ENCODE results near the gene SLCO4A1.

DNA sequence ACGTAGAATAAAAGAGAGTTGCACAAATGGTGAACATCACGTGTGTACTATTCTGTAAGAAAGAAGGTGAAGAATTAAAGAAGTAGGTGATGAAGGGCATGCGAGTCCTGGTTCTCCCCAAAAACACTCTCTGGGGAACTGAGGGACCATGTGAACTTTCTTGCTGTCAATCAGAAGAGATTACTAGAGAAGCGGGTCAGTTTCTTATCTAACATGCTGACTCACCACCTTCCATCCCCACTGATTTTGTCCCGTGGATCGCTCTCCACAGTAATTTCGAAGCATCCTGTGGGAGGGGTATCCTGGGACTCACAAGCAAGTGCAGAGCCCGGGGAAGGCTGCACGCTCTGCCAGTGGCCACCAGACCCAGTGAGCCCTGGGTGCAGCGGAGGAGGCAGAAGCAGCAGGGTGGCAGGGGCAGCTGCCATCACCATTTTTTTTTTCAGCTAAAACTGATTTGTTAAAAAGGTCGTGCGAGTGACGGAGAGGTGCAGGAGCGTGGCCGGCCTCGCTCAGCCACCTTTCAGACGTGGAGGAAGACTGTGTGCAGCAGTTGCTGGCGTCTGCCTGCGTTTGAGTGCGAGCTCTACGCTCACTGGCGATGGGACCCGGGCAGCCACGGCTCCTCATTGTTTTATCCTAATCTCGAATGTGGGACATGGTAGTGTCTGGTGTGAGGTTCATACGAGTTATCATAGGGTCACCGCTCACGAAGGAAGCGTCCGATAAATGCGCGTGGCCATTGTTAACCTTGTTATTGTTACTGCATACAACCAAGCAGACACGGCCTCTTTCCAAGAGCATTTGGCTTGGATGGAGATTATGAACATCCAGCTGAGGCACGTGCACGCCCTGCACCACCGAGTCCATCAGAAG is 28.0 kb upstream of the SLCO4A1 start:
- TF ChIP-seq POLR2AphosphoS5 (IDR thresholded peaks at IDR 0.05; ENCODE audit: low read depth, low read length): no peak
- TF ChIP-seq, protein P1, sequence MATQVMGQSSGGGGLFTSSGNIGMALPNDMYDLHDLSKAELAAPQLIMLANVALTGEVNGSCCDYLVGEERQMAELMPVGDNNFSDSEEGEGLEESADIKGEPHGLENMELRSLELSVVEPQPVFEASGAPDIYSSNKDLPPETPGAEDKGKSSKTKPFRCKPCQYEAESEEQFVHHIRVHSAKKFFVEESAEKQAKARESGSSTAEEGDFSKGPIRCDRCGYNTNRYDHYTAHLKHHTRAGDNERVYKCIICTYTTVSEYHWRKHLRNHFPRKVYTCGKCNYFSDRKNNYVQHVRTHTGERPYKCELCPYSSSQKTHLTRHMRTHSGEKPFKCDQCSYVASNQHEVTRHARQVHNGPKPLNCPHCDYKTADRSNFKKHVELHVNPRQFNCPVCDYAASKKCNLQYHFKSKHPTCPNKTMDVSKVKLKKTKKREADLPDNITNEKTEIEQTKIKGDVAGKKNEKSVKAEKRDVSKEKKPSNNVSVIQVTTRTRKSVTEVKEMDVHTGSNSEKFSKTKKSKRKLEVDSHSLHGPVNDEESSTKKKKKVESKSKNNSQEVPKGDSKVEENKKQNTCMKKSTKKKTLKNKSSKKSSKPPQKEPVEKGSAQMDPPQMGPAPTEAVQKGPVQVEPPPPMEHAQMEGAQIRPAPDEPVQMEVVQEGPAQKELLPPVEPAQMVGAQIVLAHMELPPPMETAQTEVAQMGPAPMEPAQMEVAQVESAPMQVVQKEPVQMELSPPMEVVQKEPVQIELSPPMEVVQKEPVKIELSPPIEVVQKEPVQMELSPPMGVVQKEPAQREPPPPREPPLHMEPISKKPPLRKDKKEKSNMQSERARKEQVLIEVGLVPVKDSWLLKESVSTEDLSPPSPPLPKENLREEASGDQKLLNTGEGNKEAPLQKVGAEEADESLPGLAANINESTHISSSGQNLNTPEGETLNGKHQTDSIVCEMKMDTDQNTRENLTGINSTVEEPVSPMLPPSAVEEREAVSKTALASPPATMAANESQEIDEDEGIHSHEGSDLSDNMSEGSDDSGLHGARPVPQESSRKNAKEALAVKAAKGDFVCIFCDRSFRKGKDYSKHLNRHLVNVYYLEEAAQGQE (IDR thresholded peaks at IDR 0.05; ENCODE audit: insufficient read depth in 1 of 2, low read depth in 2 of 2, low read length in 2 of 2): no peak
